IPS-15b (cell line): ENCODE data around the gene CNTNAP2.

ENCODE experiments used
- H3K27me3 ChIP-seq: one replicate; pipeline ENCODE4 v1.6.1; 2013; ENCODE audit warnings: low read length; ENCODE audit not compliant: control insufficient read depth, insufficient read depth
- H3K36me3 ChIP-seq: one replicate; pipeline ENCODE4 v1.6.1; 2013; ENCODE audit warnings: low read length; ENCODE audit not compliant: control insufficient read depth, insufficient read depth
- H3K4me1 ChIP-seq: one replicate; pipeline ENCODE4 v1.6.1; 2013; ENCODE audit warnings: mild to moderate bottlenecking, low read length; ENCODE audit not compliant: control insufficient read depth, insufficient read depth
- H3K4me3 ChIP-seq: one replicate; pipeline ENCODE4 v1.5.1; 2013; ENCODE audit warnings: low read depth, low read length
- H3K9ac ChIP-seq: one replicate; pipeline ENCODE4 v1.6.1; 2013; ENCODE audit warnings: low read depth, mild to moderate bottlenecking, low read length
- H3K9me3 ChIP-seq: one replicate; pipeline ENCODE4 v1.6.1; 2013; ENCODE audit warnings: mild to moderate bottlenecking, low read length; ENCODE audit not compliant: control insufficient read depth, insufficient read depth

The CNTNAP2 gene

DNA sequence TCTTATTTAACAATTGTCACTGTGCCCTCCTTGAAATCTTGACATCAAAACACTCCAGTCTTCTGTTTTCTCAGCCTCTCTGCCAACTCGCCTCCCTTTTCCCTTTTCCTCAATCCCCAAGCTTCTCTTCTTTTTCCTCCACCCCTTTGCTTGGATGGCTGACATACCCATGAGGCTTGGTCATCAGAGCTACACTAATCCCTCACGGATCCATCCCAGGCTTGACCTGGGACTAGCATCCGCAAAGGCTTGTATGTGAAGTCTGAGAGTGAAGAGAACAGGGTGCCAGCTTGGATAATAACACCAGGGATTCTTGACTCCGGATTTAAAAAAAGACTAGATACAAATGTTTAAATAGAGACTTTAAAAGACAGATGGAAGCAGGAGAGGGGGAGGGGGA lies 2045.2 kb downstream of the CNTNAP2 start:
- Histone ChIP-seq H3K27me3 (no peaks in the 10 kb centered on the region), H3K9ac (no peak overlapping the region), H3K36me3 (no peaks in the 10 kb centered on the region), H3K4me1 (no peaks in the 10 kb centered on the region), H3K4me3 (no peak overlapping the region), H3K9me3 (no peaks in the 10 kb centered on the region)

GRCh38 chr7:148162808-148163207 lies 2046.2 kb downstream of the CNTNAP2 start:
- Histone ChIP-seq H3K27me3 (no peaks in the 10 kb centered on the region), H3K4me3 (no peak overlapping the region), H3K4me1 (no peaks in the 10 kb centered on the region), H3K9ac (no peak overlapping the region), H3K36me3 (no peaks in the 10 kb centered on the region), H3K9me3 (no peaks in the 10 kb centered on the region)

DNA sequence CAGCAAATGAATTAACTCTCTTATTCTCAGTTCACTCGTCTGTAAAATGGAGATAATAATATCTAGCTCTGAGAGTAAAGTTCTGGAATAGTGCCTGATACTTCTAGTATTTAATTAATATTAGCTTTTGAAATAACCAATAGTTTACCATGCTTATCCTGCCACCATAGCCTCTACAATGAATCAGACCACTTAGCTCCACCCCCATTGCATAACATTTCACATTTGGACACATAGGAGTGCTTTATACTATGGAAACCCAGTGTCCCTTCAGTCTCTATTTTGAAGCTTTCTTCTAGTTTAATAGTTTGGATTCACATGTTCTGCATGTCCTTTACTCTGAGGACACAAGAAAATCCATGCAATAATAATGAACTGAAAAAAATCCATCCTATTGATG lies 2046.6 kb downstream of the CNTNAP2 start:
- Histone ChIP-seq H3K27me3 (no peaks in the 10 kb centered on the region), H3K9ac (no peak overlapping the region), H3K4me1 (no peaks in the 10 kb centered on the region)

GRCh38 chr7:148172920-148173319 lies 2056.3 kb downstream of the CNTNAP2 start:
- H3K9me3 ChIP-seq = no peaks in the 10 kb centered on the region
- H3K9ac ChIP-seq = no peak overlapping the region
- H3K4me3 ChIP-seq = no peak overlapping the region
- H3K4me1 ChIP-seq = no peaks in the 10 kb centered on the region
- H3K27me3 ChIP-seq = no peaks in the 10 kb centered on the region
- H3K36me3 ChIP-seq = no peaks in the 10 kb centered on the region

More for the DNA sequence above, 2046.6 kb downstream of the CNTNAP2 start:
- H3K36me3 ChIP-seq = no peaks in the 10 kb centered on the region
- H3K4me3 ChIP-seq = no peak overlapping the region
- no peaks in the 10 kb centered on the region for H3K9me3 ChIP-seq

GRCh38 chr7:148173369-148173768 lies 2056.8 kb downstream of the CNTNAP2 start:
- H3K9me3 ChIP-seq = no peaks in the 10 kb centered on the region
- no peaks in the 10 kb centered on the region for H3K4me1 ChIP-seq
- no peaks in the 10 kb centered on the region for H3K27me3 ChIP-seq
- no peak overlapping the region for H3K9ac ChIP-seq
- H3K4me3 ChIP-seq = no peak overlapping the region
- no peaks in the 10 kb centered on the region for H3K36me3 ChIP-seq

DNA sequence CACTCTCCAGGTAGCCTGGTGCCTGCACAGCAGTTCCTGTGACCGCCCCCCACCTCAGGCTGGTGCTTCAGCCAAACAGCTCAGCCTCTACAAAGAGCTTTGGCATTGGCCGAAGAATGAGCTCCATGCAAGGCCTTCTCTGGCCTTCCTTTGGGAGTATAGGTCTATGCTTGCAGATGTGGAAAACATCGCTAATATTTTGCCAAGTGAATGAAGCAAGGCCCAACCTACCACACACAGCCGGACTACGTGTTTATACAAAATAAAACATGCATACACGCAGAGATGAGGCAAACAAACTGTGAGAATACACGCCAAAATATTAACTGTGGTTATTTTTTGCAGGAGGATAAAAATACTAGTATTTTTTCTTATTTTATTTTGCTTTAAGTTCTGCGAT lies 2057.8 kb downstream of the CNTNAP2 start:
- H3K9me3 ChIP-seq = no peaks in the 10 kb centered on the region
- H3K36me3 ChIP-seq = no peaks in the 10 kb centered on the region

GRCh38 chr7:148175512-148175911 lies 2058.9 kb downstream of the CNTNAP2 start:
- H3K9me3 ChIP-seq = no peaks in the 10 kb centered on the region
- no peaks in the 10 kb centered on the region for H3K36me3 ChIP-seq
- H3K4me3 ChIP-seq = no peak overlapping the region
- H3K27me3 ChIP-seq = no peaks in the 10 kb centered on the region
- H3K4me1 ChIP-seq = no peaks in the 10 kb centered on the region
- H3K9ac ChIP-seq = no peak overlapping the region

More for the DNA sequence above, 2057.8 kb downstream of the CNTNAP2 start:
- H3K4me1 ChIP-seq = no peaks in the 10 kb centered on the region
- no peaks in the 10 kb centered on the region for H3K27me3 ChIP-seq
- no peak overlapping the region for H3K4me3 ChIP-seq
- H3K9ac ChIP-seq = no peak overlapping the region

- Histone ChIP-seq H3K27me3 (no peaks in the 10 kb centered on the region), H3K9me3 (no peaks in the 10 kb centered on the region), H3K9ac (no peak overlapping the region), H3K4me3 (no peak overlapping the region), H3K4me1 (no peaks in the 10 kb centered on the region), H3K36me3 (no peaks in the 10 kb centered on the region)
Observed at GRCh38 chr7:148177972-148178371, 2061.4 kb downstream of the CNTNAP2 start.

DNA sequence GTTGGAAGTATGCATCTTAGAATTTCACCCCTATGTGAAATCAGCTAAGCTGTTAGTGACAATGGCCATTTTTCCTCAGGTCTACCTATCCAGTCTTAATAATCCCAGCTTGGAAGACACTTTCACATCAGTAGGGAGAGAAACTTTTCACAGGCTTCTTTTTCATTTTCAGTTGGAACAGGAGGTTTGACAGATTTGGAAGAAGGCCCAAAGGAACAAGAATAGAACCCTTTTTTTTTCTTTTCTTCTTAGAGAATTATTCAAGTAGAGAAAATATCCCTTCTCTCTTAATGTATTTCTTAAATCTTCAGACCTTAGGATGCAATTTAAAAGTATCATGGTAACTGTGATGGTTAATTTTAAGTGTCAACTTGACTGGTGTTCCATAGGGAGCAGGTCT lies 2063.5 kb downstream of the CNTNAP2 start:
- H3K4me3 ChIP-seq = no peak overlapping the region
- no peaks in the 10 kb centered on the region for H3K9me3 ChIP-seq
- H3K36me3 ChIP-seq = no peaks in the 10 kb centered on the region
- no peaks in the 10 kb centered on the region for H3K27me3 ChIP-seq
- no peak overlapping the region for H3K9ac ChIP-seq
- no peaks in the 10 kb centered on the region for H3K4me1 ChIP-seq

DNA sequence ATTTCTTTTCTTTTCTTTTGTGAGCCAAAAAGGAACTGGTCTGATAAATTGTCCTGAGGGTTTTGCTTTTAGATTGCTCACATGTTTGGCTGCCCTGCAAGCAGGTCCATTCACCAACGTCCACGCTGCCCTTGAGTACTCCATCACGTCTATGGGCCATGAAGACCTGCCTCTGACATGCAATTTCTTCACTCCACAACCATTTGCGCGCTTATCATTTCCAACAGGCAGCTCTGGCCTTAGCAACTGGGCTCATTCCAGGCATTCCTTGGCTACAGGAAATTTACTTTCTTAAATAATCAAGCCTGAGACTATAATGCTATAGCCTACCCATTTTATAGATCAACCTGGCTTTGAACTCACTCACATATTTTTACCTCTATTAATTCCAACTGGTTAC lies 2065.7 kb downstream of the CNTNAP2 start:
- Histone ChIP-seq H3K4me1 (no peaks in the 10 kb centered on the region), H3K9me3 (no peaks in the 10 kb centered on the region), H3K4me3 (no peak overlapping the region), H3K27me3 (no peaks in the 10 kb centered on the region), H3K36me3 (no peaks in the 10 kb centered on the region), H3K9ac (no peak overlapping the region)

- Histone ChIP-seq H3K36me3 (no peaks in the 10 kb centered on the region), H3K27me3 (no peaks in the 10 kb centered on the region), H3K9me3 (no peaks in the 10 kb centered on the region), H3K4me3 (no peak overlapping the region), H3K9ac (no peak overlapping the region), H3K4me1 (no peaks in the 10 kb centered on the region)
Observed at GRCh38 chr7:148185041-148185440, 2068.4 kb downstream of the CNTNAP2 start.

GRCh38 chr7:148187471-148187870 lies 2070.9 kb downstream of the CNTNAP2 start:
- Histone ChIP-seq H3K9me3 (no peaks in the 10 kb centered on the region), H3K4me3 (no peak overlapping the region), H3K36me3 (no peaks in the 10 kb centered on the region), H3K27me3 (no peaks in the 10 kb centered on the region), H3K9ac (no peak overlapping the region), H3K4me1 (peaks cover under 1% of the 10 kb centered on the region)
